Measurements from ENCODE around the gene KIF7. TPM values are rescaled to one million over a fixed set of nuclear protein-coding genes. Genes with fewer than 3 reads are reported as not detected.

Gene KIF7
- total and polyA plus RNA-seq, 2 donors from 2014 or later: 1.4 to 4.2 TPM

- Histone ChIP-seq H3K27me3 (ENCODE audit: control insufficient read depth, insufficient read depth, low read length) (no peaks in the 10 kb centered on the region), H3K4me1 (ENCODE audit: control insufficient read depth in 2 of 3, insufficient read depth in 2 of 3, low read depth in 1 of 3, low read length in 3 of 3) (peaks cover 0 to 12% (median 6%) of the 10 kb centered on the region in 3 donors), H3K9ac (ENCODE audit: low read length in 3 of 3) (no peak overlapping the region), H3K9me3 (ENCODE audit: control insufficient read depth in 2 of 3, insufficient read depth in 1 of 3, low read length in 3 of 3) (no peaks in the 10 kb centered on the region), H3K27ac (ENCODE audit: low read depth in 2 of 2, low read length in 2 of 2) (peak overlapping the region; percentile 52 to 76), H3K36me3 (ENCODE audit: control insufficient read depth in 2 of 3, insufficient read depth in 3 of 3, low read length in 3 of 3) (peaks cover 0 to 5% (median 0%) of the 10 kb centered on the region in 3 donors), H3K4me3 (ENCODE audit: low read length in 3 of 3) (no peak overlapping the region)
- TF ChIP-seq, protein P1, sequence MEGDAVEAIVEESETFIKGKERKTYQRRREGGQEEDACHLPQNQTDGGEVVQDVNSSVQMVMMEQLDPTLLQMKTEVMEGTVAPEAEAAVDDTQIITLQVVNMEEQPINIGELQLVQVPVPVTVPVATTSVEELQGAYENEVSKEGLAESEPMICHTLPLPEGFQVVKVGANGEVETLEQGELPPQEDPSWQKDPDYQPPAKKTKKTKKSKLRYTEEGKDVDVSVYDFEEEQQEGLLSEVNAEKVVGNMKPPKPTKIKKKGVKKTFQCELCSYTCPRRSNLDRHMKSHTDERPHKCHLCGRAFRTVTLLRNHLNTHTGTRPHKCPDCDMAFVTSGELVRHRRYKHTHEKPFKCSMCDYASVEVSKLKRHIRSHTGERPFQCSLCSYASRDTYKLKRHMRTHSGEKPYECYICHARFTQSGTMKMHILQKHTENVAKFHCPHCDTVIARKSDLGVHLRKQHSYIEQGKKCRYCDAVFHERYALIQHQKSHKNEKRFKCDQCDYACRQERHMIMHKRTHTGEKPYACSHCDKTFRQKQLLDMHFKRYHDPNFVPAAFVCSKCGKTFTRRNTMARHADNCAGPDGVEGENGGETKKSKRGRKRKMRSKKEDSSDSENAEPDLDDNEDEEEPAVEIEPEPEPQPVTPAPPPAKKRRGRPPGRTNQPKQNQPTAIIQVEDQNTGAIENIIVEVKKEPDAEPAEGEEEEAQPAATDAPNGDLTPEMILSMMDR (IDR thresholded peaks at IDR 0.05; ENCODE audit: borderline replicate concordance, extremely low read depth, insufficient read depth): no peak
- FAIRE-seq (peak; percentile 55), DNase-seq (peak in 3 of 5 donors; percentile 19 to 74 (median 43))
- intact Hi-C loops (cut with DNase I): no loop called here
Measured at GRCh38 chr15:89680282-89680873, 25.1 kb upstream of the KIF7 start.

GRCh38 chr15:89679212-89679611 lies 23.9 kb upstream of the KIF7 start, which contains the start of gene PLIN1:
TSS of gene PLIN1 (minus strand) at chr15:89679367. CDS start at chr15:89677489, 1,878 bp downstream.
- Histone ChIP-seq H3K4me3 (ENCODE audit: low read length in 3 of 3) (no peak within 1 kb of the TSS), H3K4me1 (ENCODE audit: control insufficient read depth in 2 of 3, insufficient read depth in 2 of 3, low read depth in 1 of 3, low read length in 3 of 3) (peaks cover 0 to 12% (median 6%) of the 10 kb centered on the region in 3 donors), H3K9me3 (ENCODE audit: control insufficient read depth in 2 of 3, insufficient read depth in 1 of 3, low read length in 3 of 3) (no peaks in the 10 kb centered on the region), H3K36me3 (ENCODE audit: control insufficient read depth in 2 of 3, insufficient read depth in 3 of 3, low read length in 3 of 3) (peaks cover 0 to 5% (median 0%) of the 10 kb centered on the region in 3 donors), H3K27me3 (ENCODE audit: control insufficient read depth, insufficient read depth, low read length) (no peaks in the 10 kb centered on the region), H3K9ac (ENCODE audit: low read length in 3 of 3) (no peak within 1 kb of the TSS), H3K27ac (ENCODE audit: low read depth in 2 of 2, low read length in 2 of 2) (peak within 1 kb of the TSS; percentile 52 to 76)
- DNase-seq: peak in 1 of 5 donors; percentile 29
- intact Hi-C loops (cut with DNase I): no loop called here
- no peak for FAIRE-seq
- TF ChIP-seq, protein P1 (IDR thresholded peaks at IDR 0.05; ENCODE audit: borderline replicate concordance, extremely low read depth, insufficient read depth): no peak

GRCh38 chr15:89677381-89677780 lies 22.1 kb upstream of the KIF7 start:
- intact Hi-C loops (cut with DNase I): no loop called here
- TF ChIP-seq, protein P1 (IDR thresholded peaks at IDR 0.05; ENCODE audit: borderline replicate concordance, extremely low read depth, insufficient read depth): no peak
- peaks cover 0 to 12% (median 6%) of the 10 kb centered on the region in 3 donors for H3K4me1 ChIP-seq (ENCODE audit: control insufficient read depth in 2 of 3, insufficient read depth in 2 of 3, low read depth in 1 of 3, low read length in 3 of 3)
- no peak overlapping the region for H3K4me3 ChIP-seq (ENCODE audit: low read length in 3 of 3)
- H3K9ac ChIP-seq (ENCODE audit: low read length in 3 of 3): no peak overlapping the region
- no peaks in the 10 kb centered on the region for H3K27me3 ChIP-seq (ENCODE audit: control insufficient read depth, insufficient read depth, low read length)
- H3K27ac ChIP-seq (ENCODE audit: low read depth in 2 of 2, low read length in 2 of 2): no peak overlapping the region
- no peaks in the 10 kb centered on the region for H3K36me3 ChIP-seq (ENCODE audit: control insufficient read depth in 2 of 3, insufficient read depth in 3 of 3, low read length in 3 of 3)
- FAIRE-seq: no peak
- no peak for DNase-seq
- no peaks in the 10 kb centered on the region for H3K9me3 ChIP-seq (ENCODE audit: control insufficient read depth in 2 of 3, insufficient read depth in 1 of 3, low read length in 3 of 3)

All from kidney (tissue), 14 donors.